SK-N-SH treated with all-trans-retinoic acid at 6 μM for 48 hours (cell line): ENCODE measurements around the gene EIF1AY.

Experiments
- ATAC-seq: fragments of 200-7000 bp; cut with Tn5 transposase; 3 replicates; pipeline ENCODE4 v1.9.1; 2020; ENCODE audit warnings: mild to moderate bottlenecking, moderate library complexity
- ARNTL ChIP-seq: fragments of 450-650 bp; formaldehyde crosslinking; IDR thresholded peaks from 2 replicates; pipeline ENCODE4 v1.5.0; 2020; ENCODE audit warnings: low read depth, mild to moderate bottlenecking, moderate library complexity, borderline replicate concordance
- BACH2 ChIP-seq: fragments of 250-450 bp; sonication (Bioruptor Pico); IDR thresholded peaks from 2 replicates; pipeline ENCODE4 v1.9.0; 2021; ENCODE audit warnings: mild to moderate bottlenecking, borderline replicate concordance
- CREB5 ChIP-seq: fragments of 250-450 bp; sonication (Bioruptor Pico); IDR thresholded peaks from 2 replicates; pipeline ENCODE4 v1.5.1; 2020; ENCODE audit warnings: low read depth, mild to moderate bottlenecking, moderate library complexity
- CSDC2 ChIP-seq: fragments of 250-450 bp; sonication (Bioruptor Pico); IDR thresholded peaks from 2 replicates; pipeline ENCODE4 v1.5.0; 2020; ENCODE audit warnings: mild to moderate bottlenecking, moderate library complexity
- CSRNP3 ChIP-seq: fragments of 250-450 bp; sonication (Bioruptor Pico); IDR thresholded peaks from 2 replicates; pipeline ENCODE4 v1.5.1; 2021; ENCODE audit warnings: mild to moderate bottlenecking, moderate library complexity
- ESRRG ChIP-seq: fragments of 250-450 bp; sonication (Bioruptor Pico); IDR thresholded peaks from 2 replicates; pipeline ENCODE4 v1.6.1; 2021; ENCODE audit warnings: mild to moderate bottlenecking
- GLIS3 ChIP-seq: fragments of 250-450 bp; sonication (Bioruptor Pico); IDR thresholded peaks from 2 replicates; pipeline ENCODE4 v1.5.0; 2020; ENCODE audit warnings: mild to moderate bottlenecking, moderate library complexity
- ISL1 ChIP-seq: fragments of 250-450 bp; sonication (Bioruptor Pico); IDR thresholded peaks from 2 replicates; pipeline ENCODE4 v2.1.2; 2022; ENCODE audit warnings: mild to moderate bottlenecking, moderate library complexity
- OSR1 ChIP-seq: fragments of 250-450 bp; sonication (Bioruptor Pico); IDR thresholded peaks from 2 replicates; pipeline ENCODE4 v1.8.0; 2022; ENCODE audit warnings: moderate library complexity, mild to moderate bottlenecking, inconsistent platforms
- PATZ1 ChIP-seq: fragments of 250-450 bp; sonication (Bioruptor Pico); IDR thresholded peaks from 2 replicates; pipeline ENCODE4 v1.8.0; 2020; ENCODE audit warnings: mild to moderate bottlenecking, moderate library complexity, borderline replicate concordance
- POU6F1 ChIP-seq: fragments of 250-450 bp; sonication (Bioruptor Pico); IDR thresholded peaks from 2 replicates; pipeline ENCODE4 v1.8.0; 2021; ENCODE audit warnings: low read depth, mild to moderate bottlenecking, moderate library complexity, borderline replicate concordance
- PPARA ChIP-seq: fragments of 250-450 bp; sonication (Bioruptor Pico); IDR thresholded peaks from 2 replicates; pipeline ENCODE4 v1.5.0; 2020; ENCODE audit warnings: mild to moderate bottlenecking, borderline replicate concordance
- RARB ChIP-seq: fragments of 250-450 bp; sonication (Bioruptor Pico); IDR thresholded peaks from 2 replicates; pipeline ENCODE4 v1.8.0; 2021; ENCODE audit warnings: mild to moderate bottlenecking, moderate library complexity
- SNAI2 ChIP-seq: fragments of 250-450 bp; sonication (Bioruptor Pico); IDR thresholded peaks from 2 replicates; pipeline ENCODE4 v1.5.0; 2020; ENCODE audit warnings: mild to moderate bottlenecking, moderate library complexity
- TCF4 ChIP-seq: fragments of 250-450 bp; sonication (Bioruptor Pico); IDR thresholded peaks from 2 replicates; pipeline ENCODE4 v1.8.0; 2021; ENCODE audit warnings: mild to moderate bottlenecking, moderate library complexity, borderline replicate concordance
- TOX ChIP-seq: fragments of 250-450 bp; sonication (Bioruptor Pico); IDR thresholded peaks from 2 replicates; pipeline ENCODE4 v1.8.0; 2021; ENCODE audit warnings: mild to moderate bottlenecking, moderate library complexity, borderline replicate concordance
- TSHZ2 ChIP-seq: fragments of 250-450 bp; sonication (Bioruptor Pico); IDR thresholded peaks from 2 replicates; pipeline ENCODE4 v1.5.0; 2020; ENCODE audit warnings: mild to moderate bottlenecking, moderate library complexity
- ZC3H10 ChIP-seq: fragments of 250-450 bp; sonication (Bioruptor Pico); IDR thresholded peaks from 2 replicates; pipeline ENCODE4 v1.5.1; 2021; ENCODE audit warnings: mild to moderate bottlenecking, moderate library complexity
- ZFP3 ChIP-seq: fragments of 250-450 bp; sonication (Bioruptor Pico); IDR thresholded peaks from 2 replicates; pipeline ENCODE4 v1.5.0; 2020; ENCODE audit warnings: mild to moderate bottlenecking, moderate library complexity
- ZFP30 ChIP-seq: fragments of 450-650 bp; formaldehyde crosslinking; IDR thresholded peaks from 2 replicates; pipeline ENCODE4 v1.5.0; 2022; ENCODE audit warnings: mild to moderate bottlenecking, moderate library complexity
- ZNF565 ChIP-seq: fragments of 450-650 bp; formaldehyde crosslinking; conservative IDR thresholded peaks from 2 replicates; pipeline ENCODE4 v1.5.0; 2020; ENCODE audit warnings: low read depth, mild to moderate bottlenecking, moderate library complexity
- ZNF70 ChIP-seq: fragments of 450-650 bp; formaldehyde crosslinking; IDR thresholded peaks from 2 replicates; pipeline ENCODE4 v1.5.0; 2020; ENCODE audit warnings: mild to moderate bottlenecking, moderate library complexity
- ZNF8 ChIP-seq: fragments of 450-650 bp; formaldehyde crosslinking; IDR thresholded peaks from 2 replicates; pipeline ENCODE4 v1.5.0; 2020; ENCODE audit warnings: mild to moderate bottlenecking, moderate library complexity

The EIF1AY gene

GRCh38 chrY:20571306-20571705 lies 4.3 kb upstream of the EIF1AY start:
- TF ChIP-seq ZFP3 (CRISPR knock-in tag) (no peak), ZNF565 (no peak), TOX (no peak), ARNTL (CRISPR knock-in tag) (no peak), BACH2 (CRISPR knock-in tag) (no peak), ZFP30 (CRISPR knock-in tag) (no peak), PATZ1 (CRISPR knock-in tag) (no peak), SNAI2 (no peak), RARB (CRISPR knock-in tag) (no peak), CSDC2 (CRISPR knock-in tag) (no peak), ZC3H10 (CRISPR knock-in tag) (no peak), PPARA (CRISPR knock-in tag) (no peak), POU6F1 (CRISPR knock-in tag) (no peak), CREB5 (CRISPR knock-in tag) (no peak)
- no peak for ATAC-seq

- ATAC-seq, result no peak
- no peak for TF ChIP-seq TOX
- TF ChIP-seq TCF4 (CRISPR knock-in tag), result no peak
- no peak for TF ChIP-seq ZNF565
- no peak for TF ChIP-seq ZNF8 (CRISPR knock-in tag)
- TF ChIP-seq CSDC2 (CRISPR knock-in tag), result no peak
- no peak for TF ChIP-seq CSRNP3 (CRISPR knock-in tag)
- no peak for TF ChIP-seq ZFP3 (CRISPR knock-in tag)
- TF ChIP-seq SNAI2, result no peak
- TF ChIP-seq ESRRG (CRISPR knock-in tag), result no peak
- no peak for TF ChIP-seq CREB5 (CRISPR knock-in tag)
- TF ChIP-seq ZNF70, result no peak
- TF ChIP-seq RARB (CRISPR knock-in tag), result no peak
- no peak for TF ChIP-seq GLIS3 (CRISPR knock-in tag)
- no peak for TF ChIP-seq ISL1 (CRISPR knock-in tag)
- TF ChIP-seq PPARA (CRISPR knock-in tag), result no peak
These were observed 930 bp downstream of the EIF1AY start for GRCh38 chrY:20576506-20576905.

- no peak for ATAC-seq
- TF ChIP-seq ZNF70 (no peak), BACH2 (CRISPR knock-in tag) (no peak), CREB5 (CRISPR knock-in tag) (no peak), TSHZ2 (CRISPR knock-in tag) (no peak), ZFP3 (CRISPR knock-in tag) (no peak), TCF4 (CRISPR knock-in tag) (no peak), ESRRG (CRISPR knock-in tag) (no peak), PATZ1 (CRISPR knock-in tag) (no peak), SNAI2 (no peak), OSR1 (CRISPR knock-in tag) (no peak), RARB (CRISPR knock-in tag) (no peak), ARNTL (CRISPR knock-in tag) (no peak)
These were observed 2.6 kb downstream of the EIF1AY start for GRCh38 chrY:20578206-20578605.
